Peyer's patch (tissue), 4 donors: ENCODE data around the gene ZNF205.

Source experiments
- CTCF ChIP-seq, 6 experiments: fragments of 450-650 bp in 4 of 6; fragments of 200-600 bp in 2 of 6; sonication (generic) in 1 of 6; IDR thresholded peaks; one replicate each; pipeline ENCODE4 v1.5.1; 2017 to 2019; ENCODE audit warnings: antibody characterized with exemption in 6 of 6, mild to moderate bottlenecking in 3 of 6, moderate library complexity in 1 of 6
- POLR2A ChIP-seq, 2 donors: fragments of 450-650 bp; IDR thresholded peaks; one replicate each; pipeline ENCODE4 v1.5.1; 2017; ENCODE audit warnings: antibody characterized with exemption in 2 of 2, mild to moderate bottlenecking in 2 of 2, moderate library complexity in 2 of 2

GRCh38 chr16:3122926-3123570 is 10.7 kb downstream of the ZNF205 start:
- TF ChIP-seq CTCF (IDR thresholded peaks at IDR 0.05): no peak
- TF ChIP-seq POLR2A (IDR thresholded peaks at IDR 0.05): no peak
